Measurements from ENCODE around the gene TGM4.

TGM4 gene

DNA sequence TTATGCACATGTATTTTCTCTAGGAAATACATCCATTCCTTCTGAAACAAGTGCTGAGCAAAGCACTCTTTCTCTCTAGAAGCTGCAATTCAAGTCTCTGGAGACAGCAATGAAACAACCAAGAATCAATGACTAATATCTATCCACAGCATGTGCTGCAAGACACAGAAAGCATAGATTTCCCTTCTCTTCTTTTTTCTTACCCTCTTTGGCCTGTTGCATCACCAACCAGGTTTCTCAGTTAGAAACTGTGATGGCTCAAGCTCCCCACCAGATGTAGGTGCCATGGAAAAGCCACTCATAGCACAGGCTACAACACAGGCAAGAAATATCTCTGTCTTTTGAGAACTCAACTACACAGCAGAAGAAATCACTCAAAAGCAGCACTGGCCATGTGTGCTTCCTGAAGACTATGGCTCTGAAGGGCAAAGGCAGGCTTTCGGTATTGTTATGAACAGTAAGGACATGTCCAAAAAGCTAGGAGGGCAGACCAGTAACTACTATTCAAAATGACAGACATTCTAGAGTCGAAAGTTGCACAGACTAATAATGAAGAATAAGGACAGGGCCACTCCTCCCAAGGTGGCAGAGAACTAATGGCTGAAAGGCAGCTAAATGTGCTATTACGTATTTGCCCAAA lies 86.1 kb downstream of the TGM4 start:
- no peak overlapping the region for H4K12ac ChIP-seq (ENCODE audit: low read depth, low read length)
- H2BK5ac ChIP-seq (ENCODE audit: low read depth, low read length, poor library complexity): no peak overlapping the region
- H2AFZ ChIP-seq (ENCODE audit: insufficient read depth, low read length, poor library complexity): no peak overlapping the region
- H3K9ac ChIP-seq (ENCODE audit: low read length): no peak overlapping the region
- no peaks in the 10 kb centered on the region for H3K79me1 ChIP-seq (ENCODE audit: low read length)
- no peak overlapping the region for H2BK12ac ChIP-seq (ENCODE audit: low read length)
- no peak overlapping the region for H3K4me2 ChIP-seq (ENCODE audit: low read length)
- no peak overlapping the region for H2AK5ac ChIP-seq (ENCODE audit: low read length)
- H3K4me3 ChIP-seq (ENCODE audit: low read depth, low read length): no peak overlapping the region
- H3K27me3 ChIP-seq (ENCODE audit: insufficient read depth, low read length): no peaks in the 10 kb centered on the region
- no peaks in the 10 kb centered on the region for H3K79me2 ChIP-seq (ENCODE audit: control insufficient read depth, insufficient read depth, low read length, poor library complexity)
- no peaks in the 10 kb centered on the region for H3K9me3 ChIP-seq (ENCODE audit: insufficient read depth, low read depth, low read length)
- H2BK120ac ChIP-seq (ENCODE audit: insufficient read depth, low read length, poor library complexity): no peak overlapping the region
- DNase-seq: no peak
- no CpG with 5 or more reads among the region's 3 CpGs for WGBS (ENCODE audit: extremely low coverage, insufficient coverage, insufficient read length)
- H3K36me3 ChIP-seq (ENCODE audit: control insufficient read depth in 1 of 2, insufficient read depth in 2 of 2, low read length in 2 of 2): peaks cover 8 to 17% of the 10 kb centered on the region in 2 experiments
- no peak overlapping the region for H4K8ac ChIP-seq (ENCODE audit: low read depth, low read length)
- peaks cover 2 to 3% of the 10 kb centered on the region in 2 experiments for H3K4me1 ChIP-seq (ENCODE audit: control insufficient read depth in 1 of 2, insufficient read depth in 2 of 2, low read length in 2 of 2)
- H3K4ac ChIP-seq (ENCODE audit: low read depth, low read length): peak overlapping the region; percentile 54
- H3K27ac ChIP-seq (ENCODE audit: low read depth, low read length): no peak overlapping the region
- H3K14ac ChIP-seq (ENCODE audit: low read length): no peak overlapping the region
- H3K23ac ChIP-seq (ENCODE audit: low read length): no peak overlapping the region
- no peak overlapping the region for H4K91ac ChIP-seq (ENCODE audit: low read depth, low read length)
- H3K18ac ChIP-seq (ENCODE audit: low read length): no peak overlapping the region

DNA sequence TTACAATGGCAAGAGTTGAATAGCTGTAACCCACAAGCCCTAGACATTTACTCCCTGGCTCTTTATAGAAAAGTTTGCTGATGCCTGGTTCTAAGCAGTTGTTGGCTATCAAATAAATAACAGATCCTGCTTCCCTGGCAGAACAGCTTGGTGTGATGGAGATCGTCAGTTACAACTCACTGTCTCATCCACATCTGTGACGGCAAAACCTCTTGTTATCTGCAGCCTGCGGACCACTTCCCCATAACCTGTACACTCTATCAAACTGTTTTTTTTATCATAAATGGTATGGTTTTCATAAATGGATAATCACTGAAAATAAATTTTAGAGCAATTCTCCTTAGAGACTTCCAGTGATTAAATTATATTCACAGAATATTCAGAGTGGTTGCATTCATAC lies 87.5 kb downstream of the TGM4 start:
- H3K4ac ChIP-seq (ENCODE audit: low read depth, low read length): no peak overlapping the region
- H3K18ac ChIP-seq (ENCODE audit: low read length): no peak overlapping the region
- no peaks in the 10 kb centered on the region for H3K9me3 ChIP-seq (ENCODE audit: insufficient read depth, low read depth, low read length)
- H3K4me1 ChIP-seq (ENCODE audit: control insufficient read depth in 1 of 2, insufficient read depth in 2 of 2, low read length in 2 of 2): peaks cover 2 to 3% of the 10 kb centered on the region in 2 experiments
- H3K14ac ChIP-seq (ENCODE audit: low read length): no peak overlapping the region
- H3K4me2 ChIP-seq (ENCODE audit: low read length): no peak overlapping the region
- DNase-seq: no peak
- H3K23ac ChIP-seq (ENCODE audit: low read length): no peak overlapping the region
- no peaks in the 10 kb centered on the region for H3K79me1 ChIP-seq (ENCODE audit: low read length)
- no peak overlapping the region for H3K4me3 ChIP-seq (ENCODE audit: low read depth, low read length)
- no peaks in the 10 kb centered on the region for H3K27me3 ChIP-seq (ENCODE audit: insufficient read depth, low read length)
- H2AK5ac ChIP-seq (ENCODE audit: low read length): no peak overlapping the region
- H2BK5ac ChIP-seq (ENCODE audit: low read depth, low read length, poor library complexity): no peak overlapping the region
- no peak overlapping the region for H2BK120ac ChIP-seq (ENCODE audit: insufficient read depth, low read length, poor library complexity)
- no peak overlapping the region for H4K12ac ChIP-seq (ENCODE audit: low read depth, low read length)
- H3K9ac ChIP-seq (ENCODE audit: low read length): no peak overlapping the region
- no peak overlapping the region for H4K91ac ChIP-seq (ENCODE audit: low read depth, low read length)
- WGBS (ENCODE audit: extremely low coverage, insufficient coverage, insufficient read length): no CpG with 5 or more reads among the region's 3 CpGs
- no peak overlapping the region for H4K8ac ChIP-seq (ENCODE audit: low read depth, low read length)
- peaks cover 4 to 17% of the 10 kb centered on the region in 2 experiments for H3K36me3 ChIP-seq (ENCODE audit: control insufficient read depth in 1 of 2, insufficient read depth in 2 of 2, low read length in 2 of 2)
- H2AFZ ChIP-seq (ENCODE audit: insufficient read depth, low read length, poor library complexity): no peak overlapping the region
- H3K79me2 ChIP-seq (ENCODE audit: control insufficient read depth, insufficient read depth, low read length, poor library complexity): no peaks in the 10 kb centered on the region
- no peak overlapping the region for H3K27ac ChIP-seq (ENCODE audit: low read depth, low read length)
- no peak overlapping the region for H2BK12ac ChIP-seq (ENCODE audit: low read length)

DNA sequence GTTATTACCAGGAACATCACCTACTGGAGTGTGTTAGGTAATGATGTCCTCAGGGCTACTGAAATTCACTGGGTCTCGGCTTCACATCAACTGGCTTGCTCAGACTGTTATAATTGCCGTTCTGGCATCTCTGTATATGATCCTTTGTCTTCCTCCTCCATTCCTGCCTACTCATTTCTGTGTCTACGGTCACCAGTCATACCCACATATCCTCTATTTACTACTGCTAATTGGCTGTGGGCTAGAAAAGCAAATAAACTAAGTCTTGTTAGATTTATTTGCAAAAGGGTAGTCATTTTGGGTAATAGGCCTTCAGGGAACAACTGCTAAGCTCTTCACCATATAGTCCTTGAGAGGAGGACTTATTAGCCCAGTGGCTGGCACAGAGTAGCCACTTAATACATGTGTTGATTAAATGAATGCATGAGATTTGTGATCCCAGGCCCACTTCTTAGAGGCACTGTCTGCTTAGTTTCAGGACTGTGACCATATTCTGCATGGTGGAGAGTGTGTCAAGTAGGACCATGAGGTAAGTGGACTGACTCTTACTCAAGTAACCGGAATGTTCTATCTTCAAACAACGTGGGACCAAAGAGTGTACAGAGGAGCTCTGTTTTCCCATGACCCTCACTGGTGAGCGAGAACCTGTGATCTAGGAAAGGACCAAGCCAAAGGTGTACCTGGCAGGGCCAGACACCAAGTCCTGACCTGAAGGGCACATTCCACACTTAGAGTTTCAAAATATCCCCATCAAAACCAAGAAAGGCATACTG lies 88.4 kb downstream of the TGM4 start:
- H2BK120ac ChIP-seq (ENCODE audit: insufficient read depth, low read length, poor library complexity): no peak overlapping the region
- H4K91ac ChIP-seq (ENCODE audit: low read depth, low read length): no peak overlapping the region
- H4K12ac ChIP-seq (ENCODE audit: low read depth, low read length): no peak overlapping the region
- no CpG with 5 or more reads among the region's 6 CpGs for WGBS (ENCODE audit: extremely low coverage, insufficient coverage, insufficient read length)
- no peak overlapping the region for H2AK5ac ChIP-seq (ENCODE audit: low read length)
- no peak overlapping the region for H3K4me3 ChIP-seq (ENCODE audit: low read depth, low read length)
- no peak overlapping the region for H3K27ac ChIP-seq (ENCODE audit: low read depth, low read length)
- H3K79me1 ChIP-seq (ENCODE audit: low read length): no peaks in the 10 kb centered on the region
- peaks cover 3 to 5% of the 10 kb centered on the region in 2 experiments for H3K4me1 ChIP-seq (ENCODE audit: control insufficient read depth in 1 of 2, insufficient read depth in 2 of 2, low read length in 2 of 2)
- no peak overlapping the region for H3K23ac ChIP-seq (ENCODE audit: low read length)
- H3K36me3 ChIP-seq (ENCODE audit: control insufficient read depth in 1 of 2, insufficient read depth in 2 of 2, low read length in 2 of 2): peaks cover 4 to 10% of the 10 kb centered on the region in 2 experiments
- H2BK5ac ChIP-seq (ENCODE audit: low read depth, low read length, poor library complexity): no peak overlapping the region
- H3K4me2 ChIP-seq (ENCODE audit: low read length): no peak overlapping the region
- H3K18ac ChIP-seq (ENCODE audit: low read length): no peak overlapping the region
- H3K14ac ChIP-seq (ENCODE audit: low read length): no peak overlapping the region
- H3K9me3 ChIP-seq (ENCODE audit: insufficient read depth, low read depth, low read length): no peaks in the 10 kb centered on the region
- DNase-seq: peak in 1 of 2 donors; percentile 23
- H3K27me3 ChIP-seq (ENCODE audit: insufficient read depth, low read length): no peaks in the 10 kb centered on the region
- no peak overlapping the region for H4K8ac ChIP-seq (ENCODE audit: low read depth, low read length)
- no peak overlapping the region for H3K4ac ChIP-seq (ENCODE audit: low read depth, low read length)
- no peak overlapping the region for H3K9ac ChIP-seq (ENCODE audit: low read length)
- H2AFZ ChIP-seq (ENCODE audit: insufficient read depth, low read length, poor library complexity): no peak overlapping the region
- no peaks in the 10 kb centered on the region for H3K79me2 ChIP-seq (ENCODE audit: control insufficient read depth, insufficient read depth, low read length, poor library complexity)
- H2BK12ac ChIP-seq (ENCODE audit: low read length): no peak overlapping the region

DNA sequence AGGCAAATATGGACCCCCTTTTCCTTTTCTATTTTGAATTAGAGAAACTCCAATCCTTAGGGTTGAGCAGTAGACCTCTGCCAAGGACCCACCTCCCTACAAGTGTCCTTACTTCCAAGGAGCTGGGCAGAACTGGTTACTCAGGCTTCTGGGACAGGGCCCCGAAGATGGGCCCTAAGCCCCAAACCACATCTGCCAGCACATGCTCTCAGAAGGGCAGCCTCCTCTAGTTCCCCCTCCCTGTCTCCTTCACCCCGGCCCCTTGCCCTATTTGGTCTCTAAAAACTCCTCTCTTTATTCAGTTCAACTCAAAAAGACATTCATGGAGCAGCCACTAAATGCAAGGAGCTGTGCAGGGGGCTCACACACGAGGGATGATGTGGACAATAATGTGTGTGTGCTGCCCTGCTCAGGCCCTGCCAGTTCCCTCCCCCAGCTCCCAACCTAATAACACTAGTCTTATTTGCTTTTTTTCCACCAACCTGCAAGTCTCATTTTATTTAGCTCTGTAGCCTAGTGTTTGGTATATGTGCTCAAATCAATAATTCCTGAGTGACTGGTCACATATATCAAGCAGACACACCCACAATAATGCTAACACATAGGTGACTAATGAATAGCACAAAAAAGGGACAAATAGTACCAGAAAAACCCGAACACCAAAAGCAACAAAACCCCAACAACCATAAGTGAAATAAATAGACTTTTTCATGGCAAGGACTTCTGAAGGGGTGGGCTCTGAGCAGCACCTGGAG lies 89.3 kb downstream of the TGM4 start:
- Histone ChIP-seq H2BK5ac (ENCODE audit: low read depth, low read length, poor library complexity) (no peak overlapping the region), H3K27ac (ENCODE audit: low read depth, low read length) (no peak overlapping the region), H2BK12ac (ENCODE audit: low read length) (no peak overlapping the region), H3K18ac (ENCODE audit: low read length) (no peak overlapping the region), H4K91ac (ENCODE audit: low read depth, low read length) (no peak overlapping the region), H2AFZ (ENCODE audit: insufficient read depth, low read length, poor library complexity) (no peak overlapping the region), H3K9me3 (ENCODE audit: insufficient read depth, low read depth, low read length) (no peaks in the 10 kb centered on the region), H3K4ac (ENCODE audit: low read depth, low read length) (no peak overlapping the region), H3K27me3 (ENCODE audit: insufficient read depth, low read length) (no peaks in the 10 kb centered on the region), H2BK120ac (ENCODE audit: insufficient read depth, low read length, poor library complexity) (no peak overlapping the region), H3K23ac (ENCODE audit: low read length) (no peak overlapping the region), H3K4me3 (ENCODE audit: low read depth, low read length) (no peak overlapping the region), H3K4me1 (ENCODE audit: control insufficient read depth in 1 of 2, insufficient read depth in 2 of 2, low read length in 2 of 2) (peaks cover 5 to 10% of the 10 kb centered on the region in 2 experiments), H4K8ac (ENCODE audit: low read depth, low read length) (no peak overlapping the region), H4K12ac (ENCODE audit: low read depth, low read length) (no peak overlapping the region), H3K79me1 (ENCODE audit: low read length) (no peaks in the 10 kb centered on the region), H3K4me2 (ENCODE audit: low read length) (no peak overlapping the region), H3K14ac (ENCODE audit: low read length) (no peak overlapping the region), H2AK5ac (ENCODE audit: low read length) (no peak overlapping the region), H3K79me2 (ENCODE audit: control insufficient read depth, insufficient read depth, low read length, poor library complexity) (no peaks in the 10 kb centered on the region), H3K9ac (ENCODE audit: low read length) (no peak overlapping the region), H3K36me3 (ENCODE audit: control insufficient read depth in 1 of 2, insufficient read depth in 2 of 2, low read length in 2 of 2) (peaks cover 4 to 5% of the 10 kb centered on the region in 2 experiments)
- no CpG with 5 or more reads among the region's 4 CpGs for WGBS (ENCODE audit: extremely low coverage, insufficient coverage, insufficient read length)
- DNase-seq: no peak
